DMS53 treated with DMSO at 0.1 percent for 48 hours (cell line): ENCODE results near the gene MAML2.

Experiments
- DNase-seq: peaks from one replicate; lab custom pipeline; 2025; ENCODE audit not compliant: unreplicated experiment; lab: John Stamatoyannopoulos, UW

The MAML2 gene

DNA sequence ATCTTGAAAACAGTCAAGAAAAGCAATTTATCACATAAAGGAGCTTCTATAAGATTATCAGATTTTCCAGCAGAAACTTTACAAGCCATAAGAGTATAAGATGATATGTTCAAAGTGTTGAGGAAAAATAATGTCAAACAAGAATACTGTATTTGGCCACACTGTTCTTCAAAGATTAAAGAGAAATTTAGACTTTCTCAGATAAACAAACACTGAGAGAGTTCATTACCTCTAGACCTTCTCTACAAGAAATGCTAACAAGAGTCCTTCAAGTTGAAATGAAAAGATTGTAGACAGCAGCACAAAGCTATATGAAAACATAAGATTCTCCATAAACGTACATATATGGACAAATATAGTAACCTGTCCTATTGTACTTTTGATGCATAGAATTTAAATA is 411.1 kb downstream of the MAML2 start:
- DNase-seq, result no peak

DNA sequence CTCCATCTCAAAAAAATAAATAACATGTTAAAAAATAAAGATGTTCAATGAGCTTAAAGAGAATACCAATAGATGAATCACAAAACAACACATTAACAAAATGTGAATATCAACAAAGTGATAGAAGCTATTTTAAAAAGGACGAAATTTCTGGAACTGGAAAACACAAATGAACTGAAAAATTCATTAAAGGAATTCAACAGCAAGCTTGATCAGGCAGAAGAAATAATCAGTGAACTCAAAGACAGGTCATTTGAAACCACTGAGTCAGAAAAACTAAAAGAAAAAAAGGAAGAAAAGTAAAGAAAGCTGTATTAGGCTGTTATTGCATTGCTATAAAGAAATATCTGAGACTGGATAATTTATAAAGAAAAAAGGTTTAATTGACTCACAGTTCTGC is 412.0 kb downstream of the MAML2 start:
- DNase-seq, result no peak

DNA sequence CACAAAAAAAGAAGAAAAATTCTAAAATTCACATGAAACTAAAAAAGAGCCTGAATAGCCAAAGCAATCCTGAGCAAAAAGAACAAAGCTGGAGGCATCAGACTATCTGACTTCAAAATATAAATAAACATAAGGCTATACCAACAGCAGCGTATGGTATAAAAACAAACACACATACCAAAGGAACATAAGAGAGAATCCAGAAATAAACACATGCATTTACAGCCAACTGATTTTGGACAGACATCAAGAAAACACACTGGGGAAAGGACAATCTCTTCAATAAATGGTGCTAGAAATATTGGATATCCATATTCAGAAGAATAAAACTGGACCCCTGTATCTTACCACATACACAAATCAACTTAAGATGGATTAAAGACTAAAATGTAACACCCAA is 416.3 kb downstream of the MAML2 start:
- no peak for DNase-seq
